Measurements from ENCODE around the gene PLCB1.
A peak's percentile ranks its signal among the peaks of the same experiment; 100 is the strongest.
"Not testable (repeated sequence)": the region's sequence is repeated elsewhere in the genome, so short reads cannot be mapped to it uniquely, and the experiment has no call there.

The PLCB1 gene

GRCh38 chr20:8404912-8405635 is 273.0 kb downstream of the PLCB1 start:
- DNase-seq (ENCODE audit: low spot score): no peak

GRCh38 chr20:8406391-8406790 is 274.3 kb downstream of the PLCB1 start:
- DNase-seq (ENCODE audit: low spot score): no peak

GRCh38 chr20:8408587-8409307 is 276.7 kb downstream of the PLCB1 start:
- no peak for DNase-seq (ENCODE audit: low spot score)

GRCh38 chr20:8413691-8414090 is 281.6 kb downstream of the PLCB1 start:
- DNase-seq (ENCODE audit: low spot score): no peak

- no peak for DNase-seq (ENCODE audit: low spot score)
Observed at GRCh38 chr20:8414586-8415274, 282.7 kb downstream of the PLCB1 start.

GRCh38 chr20:8421981-8422380 is 289.9 kb downstream of the PLCB1 start:
- no peak for DNase-seq (ENCODE audit: low spot score)

- DNase-seq (ENCODE audit: low spot score): no peak
Observed at GRCh38 chr20:8423482-8423881, 291.4 kb downstream of the PLCB1 start.

GRCh38 chr20:8424010-8424409 is 291.9 kb downstream of the PLCB1 start:
- DNase-seq (ENCODE audit: low spot score): no peak

GRCh38 chr20:8425016-8425415 is 292.9 kb downstream of the PLCB1 start:
- no peak for DNase-seq (ENCODE audit: low spot score)

GRCh38 chr20:8425802-8426201 is 293.7 kb downstream of the PLCB1 start:
- no peak for DNase-seq (ENCODE audit: low spot score)

GRCh38 chr20:8427419-8428040 is 295.5 kb downstream of the PLCB1 start:
- DNase-seq (ENCODE audit: low spot score): no peak

GRCh38 chr20:8428988-8429387 is 296.9 kb downstream of the PLCB1 start:
- peak; percentile 21 for DNase-seq (ENCODE audit: low spot score)

- DNase-seq (ENCODE audit: low spot score): no peak
Observed at GRCh38 chr20:8431538-8432434, 299.7 kb downstream of the PLCB1 start.

- DNase-seq (ENCODE audit: low spot score): no peak
Observed at GRCh38 chr20:8432435-8433148, 300.5 kb downstream of the PLCB1 start.

- no peak for DNase-seq (ENCODE audit: low spot score)
Observed at GRCh38 chr20:8433291-8433690, 301.2 kb downstream of the PLCB1 start.

- no peak for DNase-seq (ENCODE audit: low spot score)
Observed at GRCh38 chr20:8434326-8434876, 302.3 kb downstream of the PLCB1 start.

GRCh38 chr20:8435285-8436035 is 303.4 kb downstream of the PLCB1 start:
- no peak for DNase-seq (ENCODE audit: low spot score)

GRCh38 chr20:8436938-8437337 is 304.9 kb downstream of the PLCB1 start:
- not testable (repeated sequence) for DNase-seq (ENCODE audit: low spot score)

GRCh38 chr20:8438748-8439147 is 306.7 kb downstream of the PLCB1 start:
- DNase-seq (ENCODE audit: low spot score): no peak

Measured in CD4-positive, alpha-beta T cell treated with Interleukin-2 at 100 ng/mL for 4 hours (primary cell).